ENCODE results near the gene GCLC. TPM values are rescaled to one million over a fixed set of nuclear protein-coding genes. Genes with fewer than 3 reads are reported as not detected.
"Not testable (repeated sequence)": the region's sequence is repeated elsewhere in the genome, so short reads cannot be mapped to it uniquely, and the experiment has no call there.

GCLC gene
- total RNA-seq, 1 donor from 2014 or later: 31.6 TPM

DNA sequence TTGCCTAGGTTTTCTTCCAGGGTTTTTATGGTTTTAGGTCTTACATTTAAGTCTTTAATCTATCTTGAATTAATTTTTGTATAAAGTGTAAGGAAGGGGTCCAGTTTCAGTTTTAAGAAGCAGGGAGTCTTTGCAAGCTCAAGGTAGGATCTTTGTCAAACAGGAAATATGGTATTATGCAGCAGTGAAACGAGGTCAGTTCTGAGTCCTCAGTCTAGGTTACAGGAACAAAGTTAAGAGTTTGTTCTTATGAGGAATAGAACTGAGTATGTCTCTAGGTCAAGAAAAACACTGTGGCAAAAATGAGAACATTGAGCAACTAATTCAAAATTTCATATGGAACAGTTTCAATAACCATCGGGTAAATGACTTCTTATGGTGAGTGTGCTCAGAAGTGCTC is 63.6 kb downstream of the GCLC start:
- TF ChIP-seq EZH2 (IDR thresholded peaks at IDR 0.05; ENCODE audit: insufficient read depth, low read length): no peak
- TF ChIP-seq, protein P1, sequence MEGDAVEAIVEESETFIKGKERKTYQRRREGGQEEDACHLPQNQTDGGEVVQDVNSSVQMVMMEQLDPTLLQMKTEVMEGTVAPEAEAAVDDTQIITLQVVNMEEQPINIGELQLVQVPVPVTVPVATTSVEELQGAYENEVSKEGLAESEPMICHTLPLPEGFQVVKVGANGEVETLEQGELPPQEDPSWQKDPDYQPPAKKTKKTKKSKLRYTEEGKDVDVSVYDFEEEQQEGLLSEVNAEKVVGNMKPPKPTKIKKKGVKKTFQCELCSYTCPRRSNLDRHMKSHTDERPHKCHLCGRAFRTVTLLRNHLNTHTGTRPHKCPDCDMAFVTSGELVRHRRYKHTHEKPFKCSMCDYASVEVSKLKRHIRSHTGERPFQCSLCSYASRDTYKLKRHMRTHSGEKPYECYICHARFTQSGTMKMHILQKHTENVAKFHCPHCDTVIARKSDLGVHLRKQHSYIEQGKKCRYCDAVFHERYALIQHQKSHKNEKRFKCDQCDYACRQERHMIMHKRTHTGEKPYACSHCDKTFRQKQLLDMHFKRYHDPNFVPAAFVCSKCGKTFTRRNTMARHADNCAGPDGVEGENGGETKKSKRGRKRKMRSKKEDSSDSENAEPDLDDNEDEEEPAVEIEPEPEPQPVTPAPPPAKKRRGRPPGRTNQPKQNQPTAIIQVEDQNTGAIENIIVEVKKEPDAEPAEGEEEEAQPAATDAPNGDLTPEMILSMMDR (IDR thresholded peaks at IDR 0.05; ENCODE audit: insufficient read depth, low read depth, low read length): no peak
- peaks cover under 1% of the 10 kb centered on the region for H3K27me3 ChIP-seq (ENCODE audit: insufficient read depth, low read length)
- no peaks in the 10 kb centered on the region for H3K36me3 ChIP-seq (ENCODE audit: insufficient read depth, low read length)
- no peak overlapping the region for H3K4me3 ChIP-seq (ENCODE audit: insufficient read depth, low read depth, low read length)
- Mint-ChIP-seq H3K4me1 (ENCODE audit: low read depth, unreplicated experiment) (no peaks in the 10 kb centered on the region), H3K4me3 (ENCODE audit: unreplicated experiment) (no peak overlapping the region), H3K36me3 (ENCODE audit: low read depth, unreplicated experiment) (no peaks in the 10 kb centered on the region), H3K9me3 (ENCODE audit: unreplicated experiment) (no peaks in the 10 kb centered on the region), H3K27me3 (ENCODE audit: low read depth, unreplicated experiment) (peaks cover 2% of the 10 kb centered on the region), H3K27ac (ENCODE audit: unreplicated experiment) (no peak overlapping the region)
- no peak overlapping the region for H3K9ac ChIP-seq (ENCODE audit: low read length)
- no peak overlapping the region for H3K4me2 ChIP-seq (ENCODE audit: low read length)
- H3K79me2 ChIP-seq (ENCODE audit: insufficient read depth, low read length): no peaks in the 10 kb centered on the region
- FAIRE-seq: no peak
- H3K9me3 ChIP-seq (ENCODE audit: insufficient read depth, low read depth, low read length): no peaks in the 10 kb centered on the region
- no peaks in the 10 kb centered on the region for H3K4me1 ChIP-seq (ENCODE audit: insufficient read depth, low read length)
- no peaks in the 10 kb centered on the region for H4K20me1 ChIP-seq (ENCODE audit: insufficient read depth, low read length)
- DNase-seq (ENCODE audit: low read depth): no peak
- no peak overlapping the region for H2AFZ ChIP-seq (ENCODE audit: low read depth, low read length)
- no peak overlapping the region for H3K27ac ChIP-seq (ENCODE audit: low read depth, low read length)

DNA sequence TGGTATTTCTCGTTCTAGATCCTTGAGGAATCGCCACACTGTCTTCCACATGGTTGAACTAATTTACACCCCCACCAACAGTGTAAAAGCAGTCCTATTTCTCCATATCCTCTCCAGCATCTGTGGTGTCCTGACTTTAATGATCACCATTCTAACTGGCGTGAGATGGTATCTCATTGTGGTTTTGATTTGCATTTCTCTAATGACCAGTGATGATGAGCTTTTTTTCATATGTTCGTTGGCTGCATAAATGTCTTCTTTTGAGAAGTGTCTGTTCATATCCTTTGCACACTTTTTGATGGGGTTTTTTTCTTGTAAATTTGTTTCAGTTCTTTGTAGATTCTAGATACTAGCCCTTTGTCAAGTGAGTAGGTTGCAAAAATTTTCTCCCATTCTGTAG is 64.1 kb downstream of the GCLC start:
- not testable (repeated sequence) for H3K4me2 ChIP-seq (ENCODE audit: low read length); H3K79me2 ChIP-seq (ENCODE audit: insufficient read depth, low read length); H3K27ac Mint-ChIP-seq (ENCODE audit: unreplicated experiment); H2AFZ ChIP-seq (ENCODE audit: low read depth, low read length); H3K27ac ChIP-seq (ENCODE audit: low read depth, low read length); H4K20me1 ChIP-seq (ENCODE audit: insufficient read depth, low read length); H3K4me1 ChIP-seq (ENCODE audit: insufficient read depth, low read length); H3K9ac ChIP-seq (ENCODE audit: low read length); H3K36me3 Mint-ChIP-seq (ENCODE audit: low read depth, unreplicated experiment); H3K36me3 ChIP-seq (ENCODE audit: insufficient read depth, low read length); H3K27me3 ChIP-seq (ENCODE audit: insufficient read depth, low read length); DNase-seq (ENCODE audit: low read depth); H3K4me3 ChIP-seq (ENCODE audit: insufficient read depth, low read depth, low read length); H3K9me3 Mint-ChIP-seq (ENCODE audit: unreplicated experiment); H3K4me3 Mint-ChIP-seq (ENCODE audit: unreplicated experiment); H3K9me3 ChIP-seq (ENCODE audit: insufficient read depth, low read depth, low read length); FAIRE-seq; H3K27me3 Mint-ChIP-seq (ENCODE audit: low read depth, unreplicated experiment); H3K4me1 Mint-ChIP-seq (ENCODE audit: low read depth, unreplicated experiment)

DNA sequence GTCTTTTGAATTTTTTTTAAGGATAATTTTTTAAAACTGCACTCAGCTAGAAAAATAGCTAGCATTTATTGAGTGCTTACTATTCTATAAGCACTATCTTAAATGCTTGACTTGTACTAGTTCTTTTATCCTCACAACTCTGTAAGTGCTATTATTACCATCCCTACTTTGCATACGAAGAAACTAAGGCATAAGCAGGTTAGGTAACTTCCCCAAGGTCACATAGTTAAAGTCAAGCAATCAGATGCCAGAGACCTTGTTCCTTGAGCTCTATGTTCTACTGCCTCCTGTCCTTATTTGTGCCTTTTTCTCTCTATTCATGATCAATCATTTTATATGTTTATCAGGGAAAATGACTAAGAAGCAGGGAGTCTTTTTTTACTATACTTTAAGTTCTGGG is 65.0 kb downstream of the GCLC start:
- no peak overlapping the region for H3K4me3 ChIP-seq (ENCODE audit: insufficient read depth, low read depth, low read length)
- no peaks in the 10 kb centered on the region for H3K36me3 ChIP-seq (ENCODE audit: insufficient read depth, low read length)
- H3K9me3 Mint-ChIP-seq (ENCODE audit: unreplicated experiment): no peaks in the 10 kb centered on the region
- no peak overlapping the region for H3K4me2 ChIP-seq (ENCODE audit: low read length)
- H3K27ac ChIP-seq (ENCODE audit: low read depth, low read length): no peak overlapping the region
- TF ChIP-seq EZH2 (IDR thresholded peaks at IDR 0.05; ENCODE audit: insufficient read depth, low read length): no peak
- H4K20me1 ChIP-seq (ENCODE audit: insufficient read depth, low read length): no peaks in the 10 kb centered on the region
- H3K27ac Mint-ChIP-seq (ENCODE audit: unreplicated experiment): no peak overlapping the region
- H3K27me3 ChIP-seq (ENCODE audit: insufficient read depth, low read length): no peaks in the 10 kb centered on the region
- no peaks in the 10 kb centered on the region for H3K79me2 ChIP-seq (ENCODE audit: insufficient read depth, low read length)
- H3K9ac ChIP-seq (ENCODE audit: low read length): no peak overlapping the region
- no peak for DNase-seq (ENCODE audit: low read depth)
- H3K27me3 Mint-ChIP-seq (ENCODE audit: low read depth, unreplicated experiment): peaks cover 2% of the 10 kb centered on the region
- H3K9me3 ChIP-seq (ENCODE audit: insufficient read depth, low read depth, low read length): no peaks in the 10 kb centered on the region
- H3K36me3 Mint-ChIP-seq (ENCODE audit: low read depth, unreplicated experiment): no peaks in the 10 kb centered on the region
- no peaks in the 10 kb centered on the region for H3K4me1 Mint-ChIP-seq (ENCODE audit: low read depth, unreplicated experiment)
- H3K4me1 ChIP-seq (ENCODE audit: insufficient read depth, low read length): no peaks in the 10 kb centered on the region
- FAIRE-seq: no peak
- no peak overlapping the region for H2AFZ ChIP-seq (ENCODE audit: low read depth, low read length)
- H3K4me3 Mint-ChIP-seq (ENCODE audit: unreplicated experiment): no peak overlapping the region

DNA sequence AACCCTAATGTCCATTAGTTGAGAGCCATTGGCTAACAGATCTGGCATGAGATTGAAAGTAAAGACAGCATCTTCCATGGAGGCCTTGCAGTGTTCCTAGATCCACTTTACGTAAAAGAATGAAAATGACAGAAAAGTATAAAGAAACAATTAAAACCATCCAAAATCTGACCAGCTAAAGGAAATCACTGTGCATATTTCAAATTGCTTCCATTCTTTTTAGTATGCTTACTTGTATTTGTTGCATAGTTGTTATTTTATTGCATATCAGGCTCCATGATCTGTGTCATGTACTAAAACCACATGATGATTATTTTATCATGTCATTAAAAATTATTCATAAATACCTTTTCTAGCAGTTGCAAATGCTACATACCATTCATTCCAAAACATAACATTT is 67.9 kb downstream of the GCLC start:
- TF ChIP-seq, protein P1 (IDR thresholded peaks at IDR 0.05; ENCODE audit: insufficient read depth, low read depth, low read length): no peak
- TF ChIP-seq EZH2 (IDR thresholded peaks at IDR 0.05; ENCODE audit: insufficient read depth, low read length): no peak
- FAIRE-seq: no peak

More for the DNA sequence above, 67.9 kb downstream of the GCLC start:
- no peaks in the 10 kb centered on the region for H3K36me3 ChIP-seq (ENCODE audit: insufficient read depth, low read length)
- no peaks in the 10 kb centered on the region for H4K20me1 ChIP-seq (ENCODE audit: insufficient read depth, low read length)
- Mint-ChIP-seq H3K9me3 (ENCODE audit: unreplicated experiment) (no peaks in the 10 kb centered on the region), H3K36me3 (ENCODE audit: low read depth, unreplicated experiment) (no peaks in the 10 kb centered on the region), H3K27me3 (ENCODE audit: low read depth, unreplicated experiment) (peaks cover 2% of the 10 kb centered on the region), H3K27ac (ENCODE audit: unreplicated experiment) (no peak overlapping the region), H3K4me3 (ENCODE audit: unreplicated experiment) (no peak overlapping the region), H3K4me1 (ENCODE audit: low read depth, unreplicated experiment) (no peaks in the 10 kb centered on the region)
- no peaks in the 10 kb centered on the region for H3K79me2 ChIP-seq (ENCODE audit: insufficient read depth, low read length)
- no peaks in the 10 kb centered on the region for H3K4me1 ChIP-seq (ENCODE audit: insufficient read depth, low read length)
- no peak overlapping the region for H3K27ac ChIP-seq (ENCODE audit: low read depth, low read length)
- no peaks in the 10 kb centered on the region for H3K27me3 ChIP-seq (ENCODE audit: insufficient read depth, low read length)
- H3K4me3 ChIP-seq (ENCODE audit: insufficient read depth, low read depth, low read length): no peak overlapping the region
- no peaks in the 10 kb centered on the region for H3K9me3 ChIP-seq (ENCODE audit: insufficient read depth, low read depth, low read length)
- no peak overlapping the region for H2AFZ ChIP-seq (ENCODE audit: low read depth, low read length)
- no peak overlapping the region for H3K9ac ChIP-seq (ENCODE audit: low read length)
- DNase-seq (ENCODE audit: low read depth): peak; percentile 34
- no peak overlapping the region for H3K4me2 ChIP-seq (ENCODE audit: low read length)
